Tibial nerve (tissue), 4 donors: ENCODE measurements around the gene PRTFDC1. TPM values are rescaled to one million over a fixed set of nuclear protein-coding genes. Genes with fewer than 3 reads are reported as not detected.
A peak's percentile ranks its signal among the peaks of the same experiment; 100 is the strongest.

ENCODE experiments used
- DNase-seq, 2 donors: peaks; one replicate each; pipeline ENCODE4 v3.0.0-alpha.2; 2019; ENCODE audit warnings: low spot score in 2 of 2
- H3K27ac ChIP-seq, 4 donors: fragments of 200-600 bp; sonication (generic) in 3 of 4; one replicate each; pipeline ENCODE4 v1.5.1; 2017 to 2019; ENCODE audit warnings: mild to moderate bottlenecking in 1 of 4
- H3K27me3 ChIP-seq, 2 donors: fragments of 200-600 bp; sonication (generic) in 1 of 2; one replicate each; pipeline versions ENCODE4 v1.5.1 to v1.6.0; 2017 to 2019
- H3K36me3 ChIP-seq, 3 donors: fragments of 200-600 bp; sonication (generic); one replicate each; pipeline ENCODE4 v1.5.1; 2018 to 2019
- H3K4me1 ChIP-seq, 4 donors: fragments of 200-600 bp; sonication (generic) in 3 of 4; one replicate each; pipeline ENCODE4 v1.5.1; 2017 to 2019
- H3K4me3 ChIP-seq, 4 donors: fragments of 200-600 bp; sonication (generic) in 3 of 4; one replicate each; pipeline ENCODE4 v1.5.1; 2017 to 2019; ENCODE audit warnings: mild to moderate bottlenecking in 1 of 4, moderate library complexity in 1 of 4
- H3K9me3 ChIP-seq, 4 donors: fragments of 200-600 bp; sonication (generic) in 3 of 4; one replicate each; pipeline ENCODE4 v1.5.1; 2017 to 2019
- CTCF ChIP-seq, 5 experiments: fragments of 200-600 bp in 3 of 5; fragments of 450-650 bp in 2 of 5; sonication (generic) in 3 of 5; IDR thresholded peaks; one replicate each; pipeline ENCODE4 v1.5.1; 2016 to 2019; ENCODE audit warnings: antibody characterized with exemption in 5 of 5, mild to moderate bottlenecking in 3 of 5, moderate library complexity in 2 of 5
- EP300 ChIP-seq, 2 donors: sonication (generic); formaldehyde crosslinking; IDR thresholded peaks; one replicate each; pipeline ENCODE4 v1.6.1; 2017; ENCODE audit warnings: antibody characterized with exemption in 2 of 2, mild to moderate bottlenecking in 1 of 2
- POLR2A ChIP-seq, 2 donors: fragments of 450-650 bp; IDR thresholded peaks; one replicate each; pipeline ENCODE4 v1.6.1; 2017; ENCODE audit warnings: antibody characterized with exemption in 2 of 2, mild to moderate bottlenecking in 2 of 2, moderate library complexity in 2 of 2
- WGBS, 2 donors: methylation state at CpG; one replicate each; pipeline ENCODE4 v1.1.5; 2018; 5-methylcytosine and 5-hydroxymethylcytosine counted together
- total RNA-seq, 4 donors: library from RNA; depleted of rRNA; stranded (reverse); fragments of >200 nt; gene quantifications; one replicate each; pipeline ENCODE4 v1.1.0, GENCODE V29; 2016

The PRTFDC1 gene
- total RNA-seq, 4 donors from 2014 or later: 0.78 to 5.7 (median 1.3) TPM

GRCh38 chr10:24951201-24952142 lies 934 bp downstream of the PRTFDC1 start:
- DNase-seq: no peak
- peak overlapping the region in 3 of 4 donors; percentile 77 to 85 (median 81) for H3K27ac ChIP-seq

GRCh38 chr10:24950439-24950838 lies 2.0 kb downstream of the PRTFDC1 start:
- 38 to 54% methylated on average over 5 of the region's 5 CpGs for WGBS, 2 donors
- no peak for DNase-seq
- no peak overlapping the region for H3K27ac ChIP-seq
- no peaks in the 10 kb centered on the region for H3K36me3 ChIP-seq
- TF ChIP-seq EP300 (IDR thresholded peaks at IDR 0.05) (no peak), CTCF (IDR thresholded peaks at IDR 0.05) (no peak), POLR2A (IDR thresholded peaks at IDR 0.05) (no peak)
- no peak overlapping the region for H3K4me3 ChIP-seq
- H3K9me3 ChIP-seq: no peaks in the 10 kb centered on the region
- peaks cover 0 to 7% of the 10 kb centered on the region in 2 donors for H3K27me3 ChIP-seq
- peaks cover 0 to 51% (median 5%) of the 10 kb centered on the region in 4 donors for H3K4me1 ChIP-seq

More at GRCh38 chr10:24951201-24952142, 934 bp downstream of the PRTFDC1 start:
- no peak for TF ChIP-seq CTCF (IDR thresholded peaks at IDR 0.05)
- TF ChIP-seq EP300 (IDR thresholded peaks at IDR 0.05): no peak
- no peak for TF ChIP-seq POLR2A (IDR thresholded peaks at IDR 0.05)
- 64 to 73% methylated on average over 10 of the region's 10 CpGs for WGBS, 2 donors
- H3K27me3 ChIP-seq: peaks cover 0 to 7% of the 10 kb centered on the region in 2 donors
- H3K4me3 ChIP-seq: peak overlapping the region; percentile 35 to 63 (median 51)
- no peaks in the 10 kb centered on the region for H3K9me3 ChIP-seq
- H3K36me3 ChIP-seq: no peaks in the 10 kb centered on the region
- H3K4me1 ChIP-seq: peaks cover 0 to 51% (median 5%) of the 10 kb centered on the region in 4 donors

- no peaks in the 10 kb centered on the region for H3K9me3 ChIP-seq
- H3K36me3 ChIP-seq: no peaks in the 10 kb centered on the region
- DNase-seq: no peak
- no peak overlapping the region for H3K4me3 ChIP-seq
- peaks cover 0 to 7% of the 10 kb centered on the region in 2 donors for H3K27me3 ChIP-seq
- 83 to 84% methylated on average over 3 of the region's 3 CpGs for WGBS, 2 donors
- no peak overlapping the region for H3K27ac ChIP-seq
- peaks cover 0 to 51% (median 5%) of the 10 kb centered on the region in 4 donors for H3K4me1 ChIP-seq
- no peak for TF ChIP-seq POLR2A (IDR thresholded peaks at IDR 0.05)
- no peak for TF ChIP-seq EP300 (IDR thresholded peaks at IDR 0.05)
Measured at GRCh38 chr10:24949616-24950015, 2.8 kb downstream of the PRTFDC1 start.

- no peaks in the 10 kb centered on the region for H3K9me3 ChIP-seq
- peaks cover 0 to 38% (median 5%) of the 10 kb centered on the region in 4 donors for H3K4me1 ChIP-seq
- 57 to 64% methylated on average over 4 of the region's 4 CpGs for WGBS, 2 donors
Measured at GRCh38 chr10:24947304-24948097, 4.9 kb downstream of the PRTFDC1 start.

More at GRCh38 chr10:24947304-24948097, 4.9 kb downstream of the PRTFDC1 start:
- TF ChIP-seq CTCF (IDR thresholded peaks at IDR 0.05) (no peak), EP300 (IDR thresholded peaks at IDR 0.05) (peak in 1 of 2 donors; percentile 53), POLR2A (IDR thresholded peaks at IDR 0.05) (no peak)
- peak overlapping the region in 3 of 4 donors; percentile 9 to 86 (median 59) for H3K27ac ChIP-seq
- H3K36me3 ChIP-seq: no peaks in the 10 kb centered on the region
- DNase-seq: no peak
- no peak overlapping the region for H3K4me3 ChIP-seq
- peaks cover 0 to 7% of the 10 kb centered on the region in 2 donors for H3K27me3 ChIP-seq
